Measurements from ENCODE around the gene LSP1.

GRCh38 chr11:1836011-1836945 lies 16.6 kb upstream of the LSP1 start:
- TF ChIP-seq CTCF (IDR thresholded peaks at IDR 0.05), result no peak
- TF ChIP-seq POLR2A (IDR thresholded peaks at IDR 0.05), result no peak
- no peak for TF ChIP-seq POLR2AphosphoS5 (IDR thresholded peaks at IDR 0.05)
- TF ChIP-seq EP300 (IDR thresholded peaks at IDR 0.05), result no peak

Measured in sigmoid colon (tissue), 4 donors.